Fibroblast of peridontal ligament (primary cell): ENCODE data around the gene NSA2.

Source experiments
- DNase-seq: peaks from one replicate; pipeline ENCODE4 v3.0.0-alpha.2; 2010; ENCODE audit errors: extremely low read depth

Gene NSA2

DNA sequence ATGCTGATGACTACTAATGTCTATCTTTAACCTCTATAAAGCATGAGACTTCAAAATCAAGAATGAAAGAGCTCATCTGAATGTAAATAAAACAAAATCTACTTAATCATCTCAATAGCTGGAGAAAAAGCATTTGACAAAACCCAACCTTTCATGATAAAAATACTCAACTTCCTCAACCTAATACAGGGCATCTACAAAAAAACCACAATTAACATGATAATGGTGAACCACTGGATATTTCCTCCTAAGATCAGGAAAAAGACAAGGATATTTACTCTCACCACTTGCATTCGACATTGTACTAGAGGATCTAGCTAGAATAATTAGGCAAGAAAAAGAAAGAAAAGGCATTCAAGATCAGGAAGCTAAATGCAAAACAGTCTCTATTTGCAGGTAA is 49.8 kb downstream of the NSA2 start:
- no peak for DNase-seq

GRCh38 chr5:74822288-74822687 is 55.2 kb downstream of the NSA2 start:
- DNase-seq = no peak

DNA sequence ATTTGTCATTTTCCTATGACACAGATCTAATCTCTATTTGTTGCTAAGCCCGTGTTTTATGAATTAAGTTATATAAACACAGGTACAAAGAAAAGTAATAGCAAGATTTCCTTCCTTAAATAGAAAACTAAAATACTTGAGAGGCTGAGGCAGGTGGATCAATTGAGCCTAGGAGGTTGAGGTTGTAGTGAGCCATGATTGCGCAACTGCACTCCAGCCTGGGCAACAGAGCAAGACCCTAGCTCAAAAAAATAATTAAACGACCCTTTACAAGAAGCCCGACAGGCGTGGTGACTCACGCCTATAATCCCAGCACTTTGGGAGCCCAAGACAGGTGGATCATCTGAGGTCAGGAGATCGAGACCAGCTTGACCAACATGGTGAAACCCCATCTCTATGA is 62.4 kb downstream of the NSA2 start:
- no peak for DNase-seq
